Measurements from ENCODE around the gene NUP37. TPM values are rescaled to one million over a fixed set of nuclear protein-coding genes. Genes with fewer than 3 reads are reported as not detected.
"Not testable (repeated sequence)": the region's sequence is repeated elsewhere in the genome, so short reads cannot be mapped to it uniquely, and the experiment has no call there.

NUP37 gene
- total RNA-seq, 1 donor: 36.2 TPM

DNA sequence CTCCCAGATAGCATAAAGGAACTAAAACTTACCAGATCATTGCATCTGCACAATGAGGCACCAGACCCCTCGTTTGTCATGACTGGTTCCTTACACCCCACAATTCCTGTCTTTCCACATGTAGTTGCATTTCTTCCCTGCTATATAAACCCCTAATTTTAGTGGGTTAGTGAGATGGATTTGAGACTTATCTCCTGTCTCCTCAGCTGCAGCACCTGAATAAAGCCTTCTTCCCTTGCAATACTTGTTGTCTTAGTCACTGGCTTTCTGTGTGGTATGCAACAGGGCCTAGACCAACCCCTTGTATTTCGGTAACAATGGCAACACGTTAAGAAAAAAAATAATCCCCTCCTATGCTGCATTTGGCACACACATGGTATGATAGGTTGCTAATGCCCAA, 13.0 kb downstream of the NUP37 start:
- TF ChIP-seq, protein P1, sequence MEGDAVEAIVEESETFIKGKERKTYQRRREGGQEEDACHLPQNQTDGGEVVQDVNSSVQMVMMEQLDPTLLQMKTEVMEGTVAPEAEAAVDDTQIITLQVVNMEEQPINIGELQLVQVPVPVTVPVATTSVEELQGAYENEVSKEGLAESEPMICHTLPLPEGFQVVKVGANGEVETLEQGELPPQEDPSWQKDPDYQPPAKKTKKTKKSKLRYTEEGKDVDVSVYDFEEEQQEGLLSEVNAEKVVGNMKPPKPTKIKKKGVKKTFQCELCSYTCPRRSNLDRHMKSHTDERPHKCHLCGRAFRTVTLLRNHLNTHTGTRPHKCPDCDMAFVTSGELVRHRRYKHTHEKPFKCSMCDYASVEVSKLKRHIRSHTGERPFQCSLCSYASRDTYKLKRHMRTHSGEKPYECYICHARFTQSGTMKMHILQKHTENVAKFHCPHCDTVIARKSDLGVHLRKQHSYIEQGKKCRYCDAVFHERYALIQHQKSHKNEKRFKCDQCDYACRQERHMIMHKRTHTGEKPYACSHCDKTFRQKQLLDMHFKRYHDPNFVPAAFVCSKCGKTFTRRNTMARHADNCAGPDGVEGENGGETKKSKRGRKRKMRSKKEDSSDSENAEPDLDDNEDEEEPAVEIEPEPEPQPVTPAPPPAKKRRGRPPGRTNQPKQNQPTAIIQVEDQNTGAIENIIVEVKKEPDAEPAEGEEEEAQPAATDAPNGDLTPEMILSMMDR (IDR thresholded peaks at IDR 0.05; ENCODE audit: insufficient read depth, low read length): no peak
- H3K4me3 ChIP-seq (ENCODE audit: low read depth, low read length): no peak overlapping the region
- no peak for DNase-seq (ENCODE audit: low read depth)

DNA sequence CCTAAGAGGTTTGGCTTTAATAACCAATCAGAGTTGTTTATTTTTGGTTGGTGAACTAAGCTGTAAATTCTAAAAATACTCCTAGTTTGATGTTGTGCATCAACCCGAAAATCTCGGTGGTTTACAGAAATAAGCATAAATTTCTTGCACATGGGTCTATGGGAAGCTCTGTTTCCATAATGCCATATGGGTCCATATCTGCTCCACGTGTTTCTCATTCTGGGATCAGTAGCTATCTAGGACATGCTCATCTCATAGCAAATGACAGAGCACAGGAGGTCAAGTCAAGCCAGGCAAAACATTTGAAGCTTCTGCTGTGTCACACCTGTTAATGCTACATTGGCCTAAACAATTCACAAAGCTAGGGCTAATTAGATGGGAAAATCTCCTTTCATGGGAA, 23.1 kb downstream of the NUP37 start:
- H3K4me3 ChIP-seq (ENCODE audit: low read depth, low read length): no peak overlapping the region
- TF ChIP-seq, protein P1 (IDR thresholded peaks at IDR 0.05; ENCODE audit: insufficient read depth, low read length): no peak
- DNase-seq (ENCODE audit: low read depth): no peak

DNA sequence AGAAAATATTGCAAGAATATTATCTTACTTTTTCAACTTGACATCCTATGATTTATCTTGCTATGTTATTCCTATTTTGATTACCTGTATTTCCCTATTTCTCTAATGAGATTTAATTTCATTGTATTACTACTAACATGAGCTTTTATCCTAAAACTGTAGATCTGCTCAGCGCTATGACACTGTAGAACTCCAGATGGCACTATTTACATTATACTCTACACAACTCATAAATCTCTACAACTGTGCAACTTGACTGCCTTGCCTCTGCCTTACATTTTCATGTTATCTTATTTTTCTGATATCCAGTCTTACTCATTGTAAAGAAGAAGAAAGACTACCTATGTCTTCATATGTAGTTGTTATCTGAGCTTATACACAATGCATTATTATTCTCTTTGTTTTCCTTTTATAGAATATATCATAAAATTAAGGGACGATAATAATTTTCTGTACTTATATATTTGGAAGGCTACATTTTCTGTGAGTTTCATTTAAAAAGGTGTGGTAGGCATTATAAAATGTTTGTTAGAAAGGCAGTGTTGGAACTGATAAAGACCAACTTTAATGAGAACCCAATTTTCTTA, 24.1 kb downstream of the NUP37 start:
- TF ChIP-seq, protein P1 (IDR thresholded peaks at IDR 0.05; ENCODE audit: insufficient read depth, low read length): peak; percentile 57
- peak; percentile 57 for DNase-seq (ENCODE audit: low read depth)
- H3K4me3 ChIP-seq (ENCODE audit: low read depth, low read length): no peak overlapping the region

DNA sequence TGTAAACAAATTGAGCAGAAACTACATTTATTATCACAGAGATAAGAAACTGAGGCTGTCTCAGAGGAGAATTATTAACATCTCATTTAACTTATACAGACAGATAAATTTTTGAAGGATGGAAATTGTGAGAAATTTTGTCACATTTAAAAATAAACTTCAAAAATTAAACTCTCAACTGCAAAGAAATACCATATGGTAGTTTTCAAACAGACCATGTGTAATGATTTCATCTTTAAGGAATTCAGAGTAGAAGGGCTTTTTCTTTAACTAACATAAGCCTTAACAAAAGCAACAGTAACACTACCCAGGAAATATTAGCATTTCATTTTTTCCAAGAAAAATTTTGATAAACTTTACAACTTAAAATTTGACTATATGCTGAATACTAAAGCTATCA, 26.6 kb downstream of the NUP37 start:
- TF ChIP-seq, protein P1 (IDR thresholded peaks at IDR 0.05; ENCODE audit: insufficient read depth, low read length): no peak
- DNase-seq (ENCODE audit: low read depth): peak; percentile 54
- no peak overlapping the region for H3K4me3 ChIP-seq (ENCODE audit: low read depth, low read length)

DNA sequence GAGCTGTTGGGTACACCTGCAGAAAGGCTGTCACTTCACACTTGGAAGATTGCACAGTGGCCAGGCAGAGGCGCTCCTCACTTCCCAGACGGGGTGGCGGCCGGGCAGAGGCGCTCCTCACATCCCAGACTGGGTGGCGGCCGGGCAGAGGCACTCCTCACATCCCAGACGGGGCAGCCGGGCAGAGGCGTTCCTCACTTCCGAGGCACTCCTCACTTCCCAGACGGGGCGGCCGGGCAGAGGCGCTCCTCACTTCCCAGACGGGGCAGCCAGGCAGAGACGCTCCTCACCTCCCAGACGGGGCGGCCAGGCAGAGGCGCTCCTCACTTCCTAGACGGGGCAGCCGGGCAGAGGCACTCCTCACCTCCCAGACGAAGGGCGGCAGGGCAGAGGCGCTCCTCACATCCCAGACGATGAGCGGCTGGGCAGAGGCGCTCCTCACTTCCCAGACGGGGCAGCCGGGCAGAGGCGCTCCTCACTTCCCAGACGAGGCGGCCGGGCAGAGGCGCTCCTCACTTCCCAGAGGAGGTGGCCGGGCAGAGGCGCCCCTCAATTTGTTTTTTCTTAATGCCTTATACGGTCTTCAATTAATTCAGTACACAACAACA, 30.6 kb downstream of the NUP37 start:
- H3K4me3 ChIP-seq (ENCODE audit: low read depth, low read length); DNase-seq (ENCODE audit: low read depth): not testable (repeated sequence)

DNA sequence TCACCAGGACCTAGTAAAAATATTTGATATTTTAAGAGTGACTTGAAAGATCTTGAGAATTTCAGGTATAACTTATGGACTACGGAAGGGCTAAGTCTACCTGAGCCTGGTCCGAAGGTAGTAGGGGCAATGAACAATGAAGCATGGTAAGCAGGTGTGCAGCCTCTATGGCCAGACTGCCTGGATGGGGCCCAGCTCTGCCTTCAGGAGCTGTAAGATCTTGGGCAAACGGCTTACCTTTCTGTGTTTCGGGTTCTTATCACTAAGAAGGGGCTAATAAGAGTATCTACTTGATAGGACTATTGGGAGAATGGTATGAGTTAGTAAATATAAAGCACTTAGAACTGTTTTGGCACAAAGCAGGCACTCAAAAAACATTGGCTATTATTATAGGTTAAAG, 39.1 kb downstream of the NUP37 start:
- TF ChIP-seq, protein P1 (IDR thresholded peaks at IDR 0.05; ENCODE audit: insufficient read depth, low read length): no peak
- no peak for DNase-seq (ENCODE audit: low read depth)

DNA sequence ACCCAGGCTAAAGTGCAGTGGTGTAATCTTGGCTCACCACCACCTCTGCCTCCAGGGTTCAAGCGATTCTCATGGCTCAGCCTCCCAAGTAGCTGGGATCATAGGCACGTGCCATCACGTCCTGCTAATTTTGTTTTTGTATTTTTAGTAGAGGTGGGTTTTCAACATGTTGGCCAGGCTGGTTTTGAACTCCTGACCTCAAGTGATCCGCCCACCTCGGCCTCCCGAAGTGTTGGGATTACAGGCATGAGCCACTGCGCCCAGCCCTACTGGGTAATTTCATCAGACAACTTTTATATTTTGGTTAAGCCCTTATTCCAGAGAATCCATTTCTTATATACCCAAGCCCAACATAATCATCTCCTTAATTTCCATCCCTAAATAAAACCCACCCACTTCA, 47.8 kb downstream of the NUP37 start:
- DNase-seq (ENCODE audit: low read depth); H3K4me3 ChIP-seq (ENCODE audit: low read depth, low read length): not testable (repeated sequence)

More for the DNA sequence above, 39.1 kb downstream of the NUP37 start:
- no peak overlapping the region for H3K4me3 ChIP-seq (ENCODE audit: low read depth, low read length)

DNA sequence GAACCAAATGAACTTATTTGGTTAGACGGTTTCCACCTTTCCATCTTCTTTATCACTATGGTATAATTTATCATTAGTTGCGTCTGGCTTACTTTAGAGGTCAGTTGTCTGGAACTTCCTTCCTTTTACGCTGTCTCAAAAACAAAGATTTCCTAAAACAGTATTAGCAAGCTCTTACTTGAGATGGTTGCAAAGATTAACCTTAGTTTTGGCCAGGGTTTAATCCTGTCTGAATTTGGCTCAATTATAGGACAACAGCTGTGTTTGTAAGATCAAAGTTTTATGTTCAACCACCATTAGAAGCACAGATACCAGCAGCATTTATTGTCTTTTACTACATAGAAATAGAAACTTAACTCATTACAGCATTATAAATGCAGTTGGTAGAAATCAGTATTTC, 50.2 kb downstream of the NUP37 start:
- TF ChIP-seq, protein P1 (IDR thresholded peaks at IDR 0.05; ENCODE audit: insufficient read depth, low read length): no peak
- no peak for DNase-seq (ENCODE audit: low read depth)
- H3K4me3 ChIP-seq (ENCODE audit: low read depth, low read length): no peak overlapping the region
